Measurements from ENCODE around the gene C9. TPM values are rescaled to one million over a fixed set of nuclear protein-coding genes. Genes with fewer than 3 reads are reported as not detected.

Gene C9
- total and polyA plus RNA-seq, 2 of the 4 experiments (the other 2 are of a cell fraction): not detected

DNA sequence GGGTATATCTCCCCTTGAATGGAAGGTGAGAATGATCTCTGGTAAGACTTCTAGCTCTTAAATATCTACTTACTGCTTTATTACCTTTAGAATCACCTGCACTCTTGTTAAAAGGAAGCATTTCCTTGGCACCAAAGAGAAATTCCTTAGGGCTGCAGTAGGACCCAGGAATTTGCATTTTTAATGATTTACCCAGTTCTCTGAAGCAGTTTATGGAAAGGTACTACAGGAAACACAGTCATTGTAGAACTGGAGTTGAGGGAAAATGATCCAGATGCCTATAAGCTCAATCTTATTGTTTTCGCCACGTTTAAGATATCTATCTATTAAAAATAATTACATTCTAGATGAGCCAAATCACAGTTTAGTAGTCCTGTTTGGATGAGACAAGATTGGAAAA lies 9.5 kb upstream of the C9 start:
- peaks cover 55% of the 10 kb centered on the region for H3K36me3 ChIP-seq (ENCODE audit: control insufficient read depth, insufficient read depth, low read length)

More for the DNA sequence above, 9.5 kb upstream of the C9 start:
- Histone ChIP-seq H3K27ac (ENCODE audit: insufficient read depth, low read length) (no peak overlapping the region), H3K27me3 (ENCODE audit: control insufficient read depth, insufficient read depth, low read length) (no peaks in the 10 kb centered on the region), H3K79me1 (ENCODE audit: low read depth in 1 of 2, low read length in 2 of 2) (0 out of 4 replicates have a peak, but pooled peaks cover 0 to 4% of the 10 kb centered on the region in 2 experiments), H4K8ac (ENCODE audit: low read depth in 2 of 2, low read length in 2 of 2) (no peak overlapping the region), H3K56ac (ENCODE audit: extremely low read depth, insufficient read depth, low read length) (no peak overlapping the region), H2BK5ac (ENCODE audit: low read depth, low read length, poor library complexity, severe bottlenecking) (no peak overlapping the region), H2BK20ac (ENCODE audit: low read depth, low read length) (no peak overlapping the region), H3K14ac (replicated peaks; ENCODE audit: low read depth, low read length) (no peak overlapping the region), H3K4ac (ENCODE audit: low read depth, low read length) (no peak overlapping the region), H3K18ac (ENCODE audit: low read depth, low read length) (no peak overlapping the region), H2AK9ac (replicated peaks; ENCODE audit: low read depth, low read length, poor library complexity) (no peak overlapping the region), H4K5ac (ENCODE audit: low read depth, low read length) (no peak overlapping the region), H2BK120ac (ENCODE audit: low read depth, low read length) (no peak overlapping the region), H3K23ac (ENCODE audit: low read depth, low read length) (no peak overlapping the region), H3K4me3 (ENCODE audit: insufficient read depth, low read depth, low read length) (no peak overlapping the region), H3K4me1 (ENCODE audit: control insufficient read depth, insufficient read depth, low read length) (no peaks in the 10 kb centered on the region), H3K9me3 (ENCODE audit: control insufficient read depth, insufficient read depth, low read length) (no peaks in the 10 kb centered on the region), H3K4me2 (ENCODE audit: low read depth, low read length) (no peak overlapping the region), H3K9ac (ENCODE audit: low read depth, low read length) (no peak overlapping the region), H2BK15ac (ENCODE audit: low read depth, low read length) (no peak overlapping the region), H2AFZ (replicated peaks; ENCODE audit: low read length, poor library complexity) (no peak overlapping the region), H4K91ac (ENCODE audit: insufficient read depth, low read depth, low read length) (no peak overlapping the region), H2AK5ac (ENCODE audit: low read depth, low read length) (no peak overlapping the region), H4K20me1 (ENCODE audit: insufficient read depth, low read length) (peaks cover 6% of the 10 kb centered on the region; the same call in 1 of the 2 replicates), H3K9me1 (ENCODE audit: insufficient read depth, low read length) (no peaks in the 10 kb centered on the region; the same call in 1 of the 2 replicates)
- intact Hi-C loops (cut with micrococcal nuclease): loop anchor here (10.0 kb wide), 2 partner anchors 159 to 379 kb away; partner anchors contain the start of gene FYB1
- WGBS, 2 experiments (ENCODE audit: extremely low coverage in 2 of 2, insufficient read length in 1 of 2): no CpG with 5 or more reads among the region's 2 CpGs
- TF ChIP-seq, protein P1, sequence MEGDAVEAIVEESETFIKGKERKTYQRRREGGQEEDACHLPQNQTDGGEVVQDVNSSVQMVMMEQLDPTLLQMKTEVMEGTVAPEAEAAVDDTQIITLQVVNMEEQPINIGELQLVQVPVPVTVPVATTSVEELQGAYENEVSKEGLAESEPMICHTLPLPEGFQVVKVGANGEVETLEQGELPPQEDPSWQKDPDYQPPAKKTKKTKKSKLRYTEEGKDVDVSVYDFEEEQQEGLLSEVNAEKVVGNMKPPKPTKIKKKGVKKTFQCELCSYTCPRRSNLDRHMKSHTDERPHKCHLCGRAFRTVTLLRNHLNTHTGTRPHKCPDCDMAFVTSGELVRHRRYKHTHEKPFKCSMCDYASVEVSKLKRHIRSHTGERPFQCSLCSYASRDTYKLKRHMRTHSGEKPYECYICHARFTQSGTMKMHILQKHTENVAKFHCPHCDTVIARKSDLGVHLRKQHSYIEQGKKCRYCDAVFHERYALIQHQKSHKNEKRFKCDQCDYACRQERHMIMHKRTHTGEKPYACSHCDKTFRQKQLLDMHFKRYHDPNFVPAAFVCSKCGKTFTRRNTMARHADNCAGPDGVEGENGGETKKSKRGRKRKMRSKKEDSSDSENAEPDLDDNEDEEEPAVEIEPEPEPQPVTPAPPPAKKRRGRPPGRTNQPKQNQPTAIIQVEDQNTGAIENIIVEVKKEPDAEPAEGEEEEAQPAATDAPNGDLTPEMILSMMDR (conservative IDR thresholded peaks at IDR 0.05; ENCODE audit: low read depth, low read length): no peak
- TF ChIP-seq BHLHE40 (IDR thresholded peaks at IDR 0.05; ENCODE audit: low read depth, low read length) (no peak), POLR2A (IDR thresholded peaks at IDR 0.05; ENCODE audit: low read depth, low read length) (no peak), MAZ (IDR thresholded peaks at IDR 0.05; ENCODE audit: borderline replicate concordance, low read depth, low read length) (no peak)
- DNase-seq: no peak
- CTCF ChIA-PET: interaction anchor here (2.2 kb wide), 1 partner anchor 156 kb away, joined by 7 read pairs; no protein-coding TSS in a partner anchor
- BruUV-seq (replicated peaks): no TSS peak
- dilution Hi-C loops (cut with HindIII; ENCODE audit: low sequenced_read_pairs, unreplicated experiment): no loop called here
- ATAC-seq (ENCODE audit: low read depth): no peak
- POLR2A ChIA-PET (ENCODE audit: unreplicated experiment): interaction anchor here (1.1 kb wide), 1 partner anchor 51 kb away, joined by 3 read pairs; the partner anchor contains the start of gene DAB2
- in situ Hi-C loops (cut with MboI; ENCODE audit: low sequenced_read_pairs): no loop called here
